ENCODE measurements around the gene ANKS3. TPM values are rescaled to one million over a fixed set of nuclear protein-coding genes. Genes with fewer than 3 reads are reported as not detected.

ANKS3 gene
- total RNA-seq, 1 donor from 2014 or later: 15.9 TPM

GRCh38 chr16:4652561-4652960, 81.5 kb downstream of the ANKS3 start:
- intact Hi-C loops (cut with micrococcal nuclease): no loop called here

GRCh38 chr16:4651827-4652226, 82.2 kb downstream of the ANKS3 start:
- intact Hi-C loops (cut with micrococcal nuclease): no loop called here

GRCh38 chr16:4650443-4651074, 83.5 kb downstream of the ANKS3 start:
- intact Hi-C loops (cut with micrococcal nuclease): loop anchor here (1.0 kb wide), 1 partner anchor 26 kb away; no protein-coding TSS in a partner anchor

- intact Hi-C loops (cut with micrococcal nuclease): loop anchor here (1.0 kb wide), 1 partner anchor 26 kb away; no protein-coding TSS in a partner anchor
Observed at GRCh38 chr16:4649744-4650442, 84.2 kb downstream of the ANKS3 start.

- intact Hi-C loops (cut with micrococcal nuclease): no loop called here
Observed at GRCh38 chr16:4648917-4649316, 85.2 kb downstream of the ANKS3 start.

- intact Hi-C loops (cut with micrococcal nuclease): no loop called here
Observed at GRCh38 chr16:4647644-4647980, 86.5 kb downstream of the ANKS3 start.

GRCh38 chr16:4646773-4647643, 87.1 kb downstream of the ANKS3 start:
- intact Hi-C loops (cut with micrococcal nuclease): no loop called here

Other genes starting within 250 kb of the ANKS3 start
- gene CDIP1, start 195.5 kb downstream of the ANKS3 start, total RNA-seq: 48.6 and 53.6 TPM in 2 replicates
- gene C16orf96, start 177.9 kb downstream of the ANKS3 start, total RNA-seq: 0.05 and 0.16 TPM in 2 replicates
- 19.6 and 22.1 TPM in 2 replicates for gene UBALD1, start 119.4 kb downstream of the ANKS3 start, total RNA-seq
- 87.0 and 87.8 TPM in 2 replicates for gene MGRN1, start 109.4 kb downstream of the ANKS3 start, total RNA-seq
- gene NUDT16L1, start 40.7 kb downstream of the ANKS3 start, total RNA-seq: 33.4 and 34.7 TPM in 2 replicates
- 0.11 and 0.25 TPM in 2 replicates for gene DNAAF8, start 266 bp upstream of the ANKS3 start, total RNA-seq
- gene ZNF500, start 32.9 kb upstream of the ANKS3 start, total RNA-seq: 16.1 and 20.2 TPM in 2 replicates
- gene SEPTIN12, start 54.1 kb upstream of the ANKS3 start, total RNA-seq: not detected in 2 replicates
- gene SMIM22, start 61.1 kb upstream of the ANKS3 start, total RNA-seq: not detected in 2 replicates
- gene ROGDI, start 68.4 kb upstream of the ANKS3 start, total RNA-seq: 7.0 and 7.3 TPM in 2 replicates
- 114 and 116 TPM in 2 replicates for gene GLYR1, start 113.0 kb upstream of the ANKS3 start, total RNA-seq
- 38.9 and 42.0 TPM in 2 replicates for gene UBN1, start 113.2 kb upstream of the ANKS3 start, total RNA-seq
- gene PPL, start 202.9 kb upstream of the ANKS3 start, total RNA-seq: not detected in 2 replicates
- not detected in 2 replicates for gene SEC14L5, start 224.1 kb upstream of the ANKS3 start, total RNA-seq

Measured in T-helper 2 cell treated with Interferon-gamma antibody and Interleukin-4, amounts not matched to agents 100 ng/mL and 5 ng/mL, for 36 hours (primary cell).